HG03139 (cell line): ENCODE results near the gene SMARCC1.

Source experiments
- ATAC-seq: cut with Tn5 transposase; IDR thresholded peaks from one replicate; pipeline ENCODE4 v1.9.1; 2021; ENCODE audit not compliant: unreplicated experiment

Gene SMARCC1

GRCh38 chr3:47636225-47636624 is 145.5 kb downstream of the SMARCC1 start:
- no peak for ATAC-seq

DNA sequence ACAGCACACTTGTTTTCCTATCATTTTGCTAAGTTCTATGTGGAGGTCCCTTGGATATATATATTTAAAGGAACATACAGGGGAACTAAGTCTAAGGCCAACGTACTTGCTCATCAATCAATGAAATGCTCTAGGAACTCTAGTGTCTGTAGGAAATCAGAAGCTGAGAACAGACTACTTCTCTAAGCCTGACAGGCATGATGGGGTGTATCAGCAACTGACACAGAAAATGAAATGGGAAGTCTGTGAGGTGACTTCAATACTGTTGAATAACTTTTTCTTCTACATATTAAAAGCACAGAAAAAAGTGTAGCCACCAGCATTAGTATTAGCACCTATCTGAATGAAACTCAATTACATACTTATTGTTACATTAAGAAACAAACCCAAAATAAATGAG is 146.2 kb downstream of the SMARCC1 start:
- no peak for ATAC-seq

DNA sequence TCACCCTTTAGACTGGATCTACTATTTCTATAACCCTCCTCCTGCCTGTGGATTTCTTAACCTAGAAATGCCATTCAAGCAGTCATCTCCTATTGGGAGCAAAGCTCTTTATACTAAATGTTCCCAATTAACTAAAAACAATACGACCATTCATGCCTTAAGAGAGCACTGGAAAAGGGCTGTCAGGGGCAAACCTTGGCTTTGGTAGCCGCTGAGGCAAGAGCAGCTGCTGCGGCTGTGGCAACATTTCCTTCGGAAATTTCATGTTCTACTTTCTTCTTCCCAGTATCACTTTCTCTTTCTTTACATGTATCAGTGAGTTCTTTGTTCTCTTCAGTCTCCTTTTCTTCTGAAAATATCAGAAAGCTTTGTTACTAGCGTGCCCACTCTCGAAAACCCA is 146.7 kb downstream of the SMARCC1 start:
- no peak for ATAC-seq

DNA sequence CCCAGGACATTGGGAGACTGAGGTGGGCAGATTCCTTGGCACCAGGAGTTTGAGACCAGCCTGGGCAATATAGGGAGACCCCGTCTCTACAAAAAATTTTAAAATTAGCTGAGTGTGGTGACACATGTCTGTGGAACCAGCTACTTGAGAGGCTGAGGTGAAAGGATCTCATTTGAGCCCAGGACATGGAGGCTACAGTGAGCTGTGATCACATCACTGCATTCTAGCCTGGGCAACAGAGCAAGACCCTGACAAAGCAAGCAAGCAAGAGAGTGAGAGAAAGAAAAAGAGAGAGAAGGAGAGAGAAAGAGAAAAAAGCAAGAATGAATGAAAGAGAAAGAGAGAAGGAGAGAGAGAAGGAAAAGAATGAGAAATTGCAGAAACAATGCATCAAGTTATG is 150.9 kb downstream of the SMARCC1 start:
- ATAC-seq: no peak

DNA sequence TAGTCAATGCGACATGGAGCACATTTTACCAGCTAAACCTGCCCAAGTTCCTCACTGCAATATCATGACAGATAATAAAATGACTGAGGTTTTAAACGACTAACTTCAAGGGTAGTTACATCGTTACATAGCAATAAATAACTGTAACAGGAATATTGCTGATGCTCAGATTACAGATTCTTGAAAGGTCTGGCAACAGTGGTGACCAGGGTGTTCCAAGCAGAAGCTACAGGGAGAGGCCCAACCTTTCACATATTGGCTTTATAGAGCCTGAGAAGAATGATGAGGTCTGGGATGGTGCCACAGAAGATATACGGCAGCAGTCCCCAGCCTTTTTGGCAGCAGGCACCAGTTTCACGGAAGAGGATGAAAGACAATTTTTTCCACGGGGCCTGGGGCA is 151.9 kb downstream of the SMARCC1 start:
- no peak for ATAC-seq

DNA sequence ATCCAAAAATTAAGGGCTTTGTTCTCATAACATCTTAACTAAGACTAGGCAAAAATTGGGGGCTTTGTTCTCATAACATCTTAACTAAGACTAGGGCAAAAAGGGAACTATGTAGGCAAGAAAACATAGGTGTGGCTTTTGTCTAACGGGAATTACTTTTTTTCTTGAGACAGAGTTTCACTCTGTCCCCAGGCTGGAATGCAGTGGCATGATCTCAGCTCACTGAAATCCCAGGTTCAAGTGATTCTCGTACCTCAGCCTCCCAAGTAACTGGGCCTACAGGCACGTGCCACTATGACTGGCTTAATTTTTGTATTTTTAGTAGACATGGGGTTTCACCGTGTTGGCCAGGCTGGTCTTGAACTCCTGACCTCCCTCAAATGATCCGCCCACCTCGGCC is 153.3 kb downstream of the SMARCC1 start:
- ATAC-seq: no peak

DNA sequence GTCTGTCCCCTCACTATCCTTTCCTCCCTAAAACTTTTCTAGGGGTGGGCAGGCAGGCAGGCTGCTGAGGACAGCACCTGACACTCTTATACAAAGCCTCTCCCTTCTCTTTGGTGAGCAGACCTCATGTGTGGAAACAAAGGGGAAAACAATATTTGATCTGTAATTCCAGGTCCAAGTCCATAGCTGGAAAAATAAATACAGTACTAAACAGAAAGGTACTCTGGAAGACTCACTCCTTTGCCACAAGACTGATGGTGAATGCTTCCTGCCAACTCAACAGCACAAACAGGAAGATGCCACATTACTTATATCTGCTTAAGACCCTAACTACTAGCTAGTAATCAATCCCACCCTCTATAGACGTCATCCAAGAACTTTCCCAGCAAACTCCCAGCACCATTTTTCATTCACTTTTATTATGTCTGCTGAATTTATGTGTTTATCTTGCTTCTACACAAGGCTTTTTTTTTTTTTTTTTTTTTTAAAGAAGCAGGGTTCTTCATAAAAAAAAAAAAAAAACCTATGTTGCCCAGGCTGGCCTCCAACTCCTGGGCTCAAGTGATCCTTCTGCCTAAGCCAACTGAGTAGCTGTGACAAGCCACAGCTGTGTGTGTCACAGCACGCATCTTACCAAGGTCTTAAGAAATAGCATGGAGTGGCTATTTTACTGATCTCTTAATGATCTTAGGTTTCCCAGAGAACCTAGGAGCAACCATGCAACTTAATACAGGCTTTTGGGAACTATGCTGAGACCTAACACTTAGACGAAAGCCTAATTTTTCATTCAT is 158.8 kb downstream of the SMARCC1 start:
- no peak for ATAC-seq

GRCh38 chr3:47617086-47618010 is 164.3 kb downstream of the SMARCC1 start:
- ATAC-seq: no peak

DNA sequence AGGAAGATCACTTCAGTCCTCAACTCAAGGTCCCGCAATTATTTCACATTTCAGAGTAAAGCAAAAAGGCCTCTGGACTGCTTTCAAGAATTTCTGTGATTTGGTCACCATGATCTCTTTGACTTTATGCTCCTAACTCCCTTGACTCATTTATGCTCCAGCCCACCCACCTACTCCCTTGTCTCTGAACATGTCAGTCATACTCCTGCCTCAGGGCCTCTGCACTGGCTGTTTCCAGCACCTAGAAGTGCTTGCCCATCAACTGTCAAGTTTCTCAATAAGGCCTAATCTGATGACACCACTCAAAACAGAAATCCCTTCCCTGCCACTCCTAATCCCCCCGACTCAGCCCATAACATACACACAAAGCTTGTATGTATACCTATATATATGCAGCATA is 166.9 kb downstream of the SMARCC1 start:
- no peak for ATAC-seq

DNA sequence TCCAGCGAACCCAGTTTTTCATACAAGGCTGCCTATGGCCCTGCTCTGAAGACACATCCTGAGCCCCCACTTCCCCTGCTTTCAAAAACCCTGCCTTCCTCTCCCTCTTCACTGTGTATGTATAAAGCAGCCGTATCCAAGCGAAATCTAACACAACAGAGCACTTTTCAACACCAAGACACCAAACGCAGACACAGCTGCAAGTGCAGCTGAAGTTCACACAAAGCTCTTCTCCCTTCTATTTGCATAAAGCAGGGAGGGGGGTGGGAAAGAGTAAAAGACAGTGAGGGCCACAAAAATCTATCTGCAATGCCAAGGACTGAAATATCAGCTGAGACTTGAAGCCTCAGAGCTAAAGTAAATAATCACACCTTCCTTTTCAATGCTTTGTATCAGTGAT is 168.0 kb downstream of the SMARCC1 start:
- no peak for ATAC-seq

GRCh38 chr3:47612879-47613278 is 168.8 kb downstream of the SMARCC1 start:
- ATAC-seq: no peak

GRCh38 chr3:47612178-47612577 is 169.5 kb downstream of the SMARCC1 start:
- no peak for ATAC-seq

DNA sequence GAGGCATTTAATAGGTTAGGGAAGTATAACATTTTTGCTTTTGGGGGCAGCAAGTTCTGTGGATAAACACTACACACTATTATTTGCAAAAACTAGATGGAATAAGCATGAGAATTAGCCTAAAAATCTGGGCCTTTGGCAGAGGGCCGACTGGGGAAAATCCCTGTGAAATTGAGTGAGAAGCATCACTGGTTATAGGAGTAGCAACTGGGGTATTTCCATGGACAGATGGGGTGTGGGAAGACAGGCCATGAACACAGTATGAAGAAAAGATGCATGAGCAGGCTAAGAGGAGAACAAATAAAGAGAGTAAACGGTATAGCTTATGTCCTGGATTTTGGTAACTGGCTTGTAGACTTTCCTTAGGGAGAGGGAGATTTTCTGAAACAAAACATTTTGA is 170.1 kb downstream of the SMARCC1 start:
- no peak for ATAC-seq

DNA sequence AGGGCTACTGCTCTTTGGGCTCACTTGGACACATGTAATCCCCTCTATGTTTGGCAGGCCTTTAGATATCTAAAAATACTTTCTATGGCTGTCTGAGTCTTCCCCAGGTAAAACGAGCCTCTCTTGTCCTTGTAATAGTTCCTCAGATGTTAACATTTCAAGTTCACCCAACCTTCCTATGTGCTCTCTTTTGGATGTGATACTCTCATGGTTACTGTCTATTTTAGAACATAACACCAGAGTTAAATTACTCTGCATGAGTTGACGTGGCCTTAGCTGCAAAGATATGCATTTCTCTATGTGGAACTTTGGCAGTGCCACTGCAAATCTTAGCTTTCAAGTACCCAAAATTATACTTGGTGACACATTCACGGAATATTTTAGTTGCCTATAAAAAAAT is 171.1 kb downstream of the SMARCC1 start:
- no peak for ATAC-seq

GRCh38 chr3:47607335-47607734 is 174.4 kb downstream of the SMARCC1 start:
- no peak for ATAC-seq

DNA sequence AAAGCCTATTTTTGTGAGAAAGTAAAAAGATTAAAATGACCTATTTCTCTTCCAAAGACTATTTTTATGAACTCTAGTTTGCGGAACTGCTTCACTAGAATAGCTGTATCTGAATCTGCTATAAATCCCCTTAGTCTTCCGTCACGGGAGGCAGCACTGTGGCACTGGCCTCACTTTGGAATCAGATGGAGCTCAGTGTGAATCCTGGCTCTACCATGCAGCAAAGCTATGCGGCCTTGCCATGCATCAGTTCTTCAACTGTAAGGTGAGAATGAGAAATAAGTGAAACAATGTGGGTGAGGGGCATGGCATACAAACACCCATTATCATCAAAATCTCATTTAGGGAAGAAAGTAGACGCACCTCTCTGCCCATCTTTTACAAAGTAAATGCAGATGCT is 175.5 kb downstream of the SMARCC1 start:
- no peak for ATAC-seq

DNA sequence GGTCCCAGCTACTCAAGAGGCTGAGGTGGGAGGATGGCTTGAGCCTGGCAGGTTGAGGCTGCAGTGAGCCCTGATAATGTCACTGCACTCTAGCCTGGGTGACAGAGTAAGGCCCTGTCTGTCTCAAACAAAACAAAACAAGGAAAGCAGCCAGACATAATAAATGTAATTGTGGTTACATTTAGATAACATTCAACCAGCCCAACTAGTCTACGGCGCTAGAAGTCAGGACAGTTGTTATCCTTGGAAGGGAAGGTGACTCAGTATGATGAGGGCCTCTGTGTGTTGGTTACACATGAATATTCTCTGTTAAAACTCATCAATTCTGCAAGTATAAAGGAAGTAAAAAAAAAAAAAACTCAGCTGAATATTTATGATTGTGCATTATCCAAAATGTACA is 176.0 kb downstream of the SMARCC1 start:
- no peak for ATAC-seq

DNA sequence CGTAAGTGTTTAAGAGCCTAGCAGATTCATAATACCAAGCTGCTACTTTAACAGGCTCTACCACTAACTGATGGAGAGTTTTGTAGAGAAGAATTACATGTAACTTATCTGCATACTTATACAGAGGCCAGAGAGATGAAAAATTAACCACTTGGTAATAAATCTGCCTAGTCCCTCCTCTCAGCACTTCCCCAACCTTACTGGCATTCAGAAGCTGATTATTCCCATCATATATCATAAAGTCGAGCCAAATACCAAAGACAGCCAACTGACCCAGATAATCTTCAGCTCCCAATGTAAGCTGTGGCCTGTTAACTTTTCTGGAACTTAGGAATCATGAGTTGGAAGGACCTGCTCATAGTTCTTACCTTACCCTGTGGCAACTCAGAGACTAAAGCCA is 177.5 kb downstream of the SMARCC1 start:
- ATAC-seq: no peak

DNA sequence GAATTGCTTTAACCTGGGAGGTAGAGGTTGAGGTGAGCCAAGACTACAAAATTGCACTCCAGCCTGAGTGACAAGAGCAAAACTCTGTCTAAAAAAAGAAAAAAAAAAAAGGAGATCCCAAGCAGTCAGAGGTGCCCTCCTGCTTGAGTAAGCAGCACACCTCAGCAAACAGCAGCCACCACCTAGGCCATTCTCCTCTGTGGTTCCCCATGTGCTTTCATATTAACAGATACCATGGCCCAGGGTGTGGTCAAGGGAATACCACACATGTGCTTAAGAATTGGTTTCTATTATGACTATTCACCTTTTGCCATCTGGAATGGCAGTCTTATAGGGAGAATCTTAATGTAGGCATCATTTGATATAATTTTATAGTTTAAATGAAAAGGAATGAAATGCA is 178.4 kb downstream of the SMARCC1 start:
- no peak for ATAC-seq

DNA sequence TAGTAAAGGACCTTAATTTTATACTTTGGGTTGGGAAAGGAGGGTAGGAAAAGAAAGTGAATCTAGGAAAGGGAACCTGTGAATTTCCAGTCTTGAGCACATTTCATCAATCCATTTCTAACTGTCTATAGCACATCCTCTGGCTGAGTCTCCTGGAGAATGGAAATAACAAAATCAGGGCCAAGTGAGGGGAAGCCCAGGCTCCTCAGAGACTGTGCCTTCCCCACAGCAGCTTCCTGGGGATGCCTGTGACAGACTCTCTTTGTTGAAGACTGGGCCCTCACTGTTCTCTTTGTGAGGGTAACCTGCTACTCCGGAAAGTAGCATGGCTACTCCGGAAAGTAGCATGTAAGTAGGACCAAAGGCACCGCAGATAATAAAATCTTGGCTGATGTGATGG is 180.4 kb downstream of the SMARCC1 start:
- no peak for ATAC-seq

DNA sequence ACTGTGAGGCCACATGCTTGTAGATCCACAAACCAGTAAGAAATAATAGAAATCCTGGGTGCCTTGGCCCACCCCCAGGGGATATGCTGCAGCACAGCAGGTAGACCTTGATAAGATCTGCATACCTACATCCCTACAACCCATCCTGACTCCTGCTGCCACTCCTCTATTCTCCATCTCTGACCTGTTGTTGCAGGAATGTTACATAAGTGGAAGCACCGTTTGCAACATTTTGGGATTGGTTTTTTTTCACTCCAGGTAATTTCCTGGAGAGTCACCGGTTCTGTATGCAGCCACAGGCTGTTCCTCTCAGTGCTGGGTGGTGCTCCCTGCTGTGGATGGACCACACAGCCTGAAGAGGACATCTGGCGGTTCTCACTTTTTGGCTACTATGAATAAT is 186.9 kb downstream of the SMARCC1 start:
- ATAC-seq: no peak

GRCh38 chr3:47592066-47592795 is 189.5 kb downstream of the SMARCC1 start:
- ATAC-seq: no peak
